ENCODE data around the gene MAP3K9.

The MAP3K9 gene

GRCh38 chr14:70685474-70686197 is 123.7 kb downstream of the MAP3K9 start:
- no peak for DNase-seq

GRCh38 chr14:70683983-70684382 is 125.3 kb downstream of the MAP3K9 start:
- no peak for DNase-seq

GRCh38 chr14:70680748-70681147 is 128.6 kb downstream of the MAP3K9 start:
- no peak for DNase-seq

GRCh38 chr14:70677341-70677740 is 132.0 kb downstream of the MAP3K9 start:
- no peak for DNase-seq

Measured in activated CD8-positive, alpha-beta memory T cell treated with anti-CD3 and anti-CD28 coated beads for 24 hours (primary cell).